Measurements from ENCODE around the gene TCEA3. TPM values are rescaled to one million over a fixed set of nuclear protein-coding genes. Genes with fewer than 3 reads are reported as not detected.
A peak's percentile ranks its signal among the peaks of the same experiment; 100 is the strongest.

Gene TCEA3
- total and polyA plus RNA-seq, 7 experiments from 2014 or later: 20.2 to 59.2 (median 49.3) TPM

DNA sequence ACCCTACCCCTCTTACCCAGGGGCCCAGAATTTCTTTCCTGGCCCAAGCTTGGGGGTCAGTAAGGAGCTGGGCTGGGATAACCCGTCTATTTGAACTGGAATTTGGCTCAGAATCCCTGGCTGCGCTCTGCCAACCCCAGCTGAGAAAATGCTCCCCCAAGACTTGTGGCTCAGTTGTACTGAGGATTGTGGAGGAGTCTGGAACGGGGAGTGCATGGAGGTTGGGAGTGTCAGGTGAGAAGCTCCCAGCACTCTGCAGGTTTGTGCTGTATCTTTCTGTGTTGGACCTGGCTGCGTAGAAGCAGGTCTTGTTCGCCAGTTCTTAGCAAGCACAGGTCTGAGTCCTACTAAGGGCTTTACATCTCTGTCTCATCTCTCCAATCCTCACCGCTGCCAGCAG is 1.6 kb downstream of the TCEA3 start:
- H3K4me3 Mint-ChIP-seq: peak overlapping the region; percentile 78 to 96 (median 92)
- Histone ChIP-seq H3K4me1 (ENCODE audit: control insufficient read depth in 2 of 2, insufficient read depth in 2 of 2, low read length in 2 of 2) (peaks cover 10 to 20% of the 10 kb centered on the region in 2 donors), H3K27ac (ENCODE audit: low read depth, low read length) (peak overlapping the region; percentile 65), H3K36me3 (ENCODE audit: control insufficient read depth in 2 of 3, insufficient read depth in 3 of 3, low read length in 3 of 3) (peaks cover 0 to 5% (median 0%) of the 10 kb centered on the region in 3 experiments), H3K9me3 (ENCODE audit: control insufficient read depth in 2 of 3, low read length in 3 of 3) (no peaks in the 10 kb centered on the region), H3K27me3 (ENCODE audit: control insufficient read depth in 2 of 2, insufficient read depth in 2 of 2, low read length in 2 of 2) (no peaks in the 10 kb centered on the region), H3K4me3 (ENCODE audit: low read length) (peak overlapping the region; percentile 59)
- no peaks in the 10 kb centered on the region for H3K9me3 Mint-ChIP-seq
- DNase-seq: peak in 6 of 9 donors; percentile 21 to 33 (median 26)
- CTCF ChIA-PET: interaction anchor here (1.5 to 1.9 kb wide), 2 partner anchors 11 to 20 kb away, joined by 6 read pairs; no protein-coding TSS in a partner anchor
- intact Hi-C loops (cut with micrococcal nuclease): loop anchor here (1.0 to 5.0 kb wide), 5 partner anchors 54 to 109 kb away; partner anchors contain the start of genes ASAP3 (in 1 of the 2), E2F2 (in 1 of the 2), HNRNPR (in 1 of the 2) and ZNF436 (in 1 of the 2)
- H3K4me1 Mint-ChIP-seq: peaks cover 18 to 45% (median 37%) of the 10 kb centered on the region in 7 donors
- H3K36me3 Mint-ChIP-seq: peaks cover 0 to 8% (median 0%) of the 10 kb centered on the region in 5 donors
- POLR2A ChIA-PET: interaction anchor here (0.6 to 2.5 kb wide), 11 partner anchors 11 to 557 kb away, joined by 3 to 13 read pairs (median 3); partner anchors contain the start of genes HNRNPR, RPL11 and SRSF10
- ATAC-seq: no peak
- peak overlapping the region; percentile 58 to 96 (median 91) for H3K27ac Mint-ChIP-seq
- H3K27me3 Mint-ChIP-seq: peaks cover 0 to 39% (median 0%) of the 10 kb centered on the region in 5 donors

DNA sequence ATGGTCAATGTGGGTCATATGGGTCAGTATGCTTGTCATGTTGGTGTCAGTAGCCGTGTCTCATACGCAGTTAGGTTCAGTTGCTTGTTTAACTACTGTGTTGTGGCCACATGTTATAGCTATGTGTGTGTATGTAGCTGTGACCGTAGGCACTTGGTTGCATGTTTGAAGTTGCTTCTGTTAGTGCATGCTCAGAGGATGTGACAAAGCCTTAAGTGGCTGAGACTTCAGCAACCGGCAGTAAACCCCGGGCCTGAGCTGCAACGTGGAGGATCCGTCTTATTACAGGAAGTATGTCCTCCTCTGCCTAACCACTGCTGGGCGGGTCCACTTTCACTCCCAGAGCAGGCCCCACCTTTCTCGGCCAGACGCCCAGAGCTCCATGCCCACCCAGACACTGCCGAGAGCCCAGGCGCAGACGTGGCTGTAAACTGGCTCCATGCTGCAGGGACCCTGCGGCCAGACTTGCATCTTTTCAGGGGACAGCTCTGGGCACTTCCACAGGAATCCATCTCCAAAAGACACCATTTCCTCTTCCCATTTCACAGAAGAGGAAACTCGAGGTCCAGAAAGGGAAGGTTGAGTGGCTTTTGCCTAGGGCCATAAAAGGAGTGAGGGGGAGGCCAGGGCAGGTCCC is 2.2 kb downstream of the TCEA3 start:
- peak overlapping the region; percentile 65 for H3K27ac ChIP-seq (ENCODE audit: low read depth, low read length)
- peak; percentile 74 for ATAC-seq
- no peaks in the 10 kb centered on the region for H3K27me3 ChIP-seq (ENCODE audit: control insufficient read depth in 2 of 2, insufficient read depth in 2 of 2, low read length in 2 of 2)
- intact Hi-C loops (cut with micrococcal nuclease): loop anchor here (1.0 to 5.0 kb wide), 5 partner anchors 54 to 110 kb away; partner anchors contain the start of genes ASAP3 (in 1 of the 2), E2F2 (in 1 of the 2), HNRNPR (in 1 of the 2) and ZNF436 (in 1 of the 2)
- Mint-ChIP-seq H3K27me3 (peaks cover 0 to 35% (median 0%) of the 10 kb centered on the region in 5 donors), H3K4me1 (peaks cover 18 to 45% (median 37%) of the 10 kb centered on the region in 7 donors), H3K36me3 (peaks cover 0 to 8% (median 1%) of the 10 kb centered on the region in 5 donors), H3K27ac (peak overlapping the region; percentile 58 to 96 (median 85)), H3K4me3 (peak overlapping the region; percentile 74 to 96 (median 89)), H3K9me3 (no peaks in the 10 kb centered on the region)
- peak overlapping the region; percentile 59 for H3K4me3 ChIP-seq (ENCODE audit: low read length)
- H3K4me1 ChIP-seq (ENCODE audit: control insufficient read depth in 2 of 2, insufficient read depth in 2 of 2, low read length in 2 of 2): peaks cover 10 to 20% of the 10 kb centered on the region in 2 donors
- DNase-seq: peak in 8 of 9 donors; percentile 40 to 73 (median 66)
- peaks cover 0 to 10% (median 0%) of the 10 kb centered on the region in 3 experiments for H3K36me3 ChIP-seq (ENCODE audit: control insufficient read depth in 2 of 3, insufficient read depth in 3 of 3, low read length in 3 of 3)
- no peaks in the 10 kb centered on the region for H3K9me3 ChIP-seq (ENCODE audit: control insufficient read depth in 2 of 3, low read length in 3 of 3)
- CTCF ChIA-PET: interaction anchor here (0.6 to 1.9 kb wide), 4 partner anchors 10 to 144 kb away, joined by 3 to 6 read pairs (median 6); no protein-coding TSS in a partner anchor
- POLR2A ChIA-PET: interaction anchor here (0.6 to 2.5 kb wide), 13 partner anchors 10 to 558 kb away, joined by 3 to 13 read pairs (median 3); partner anchors contain the start of genes HNRNPR, RPL11 and SRSF10

DNA sequence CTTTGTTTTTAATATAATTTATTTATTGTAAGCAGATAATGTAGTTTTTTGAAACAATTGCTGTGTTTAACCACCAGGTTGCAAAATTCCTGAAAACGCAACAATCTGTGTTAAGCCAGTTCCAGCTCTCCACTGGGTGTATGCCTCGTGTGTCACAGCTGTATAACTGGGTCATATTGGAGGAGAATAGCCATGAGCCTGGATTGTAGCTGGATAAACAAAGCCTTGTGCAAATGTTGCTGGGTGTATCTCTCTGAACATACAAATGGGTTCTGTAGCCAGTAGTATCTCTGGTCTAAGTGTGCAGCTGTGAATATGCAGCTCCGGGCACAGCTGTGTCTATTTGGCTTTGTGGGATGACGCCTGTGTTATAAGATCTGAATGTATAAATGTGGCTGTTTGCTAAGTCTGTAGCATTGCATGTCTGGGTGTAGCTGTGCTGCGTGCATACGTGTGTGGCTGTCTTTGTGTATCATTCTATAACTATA is 2.8 kb downstream of the TCEA3 start:
- Mint-ChIP-seq H3K27me3 (peaks cover 0 to 31% (median 0%) of the 10 kb centered on the region in 5 donors), H3K36me3 (peaks cover 0 to 11% (median 4%) of the 10 kb centered on the region in 5 donors), H3K27ac (peak overlapping the region; percentile 58 to 96 (median 85)), H3K4me1 (peaks cover 18 to 45% (median 37%) of the 10 kb centered on the region in 7 donors), H3K4me3 (peak overlapping the region in 9 of 10 donors; percentile 74 to 96 (median 88)), H3K9me3 (no peaks in the 10 kb centered on the region)
- peak overlapping the region; percentile 59 for H3K4me3 ChIP-seq (ENCODE audit: low read length)
- ATAC-seq (peak; percentile 3), DNase-seq (no peak)
- intact Hi-C loops (cut with micrococcal nuclease): loop anchor here (1.0 to 5.0 kb wide), 5 partner anchors 53 to 111 kb away; partner anchors contain the start of genes ASAP3 (in 1 of the 2), E2F2 (in 1 of the 2), HNRNPR (in 1 of the 2) and ZNF436 (in 1 of the 2)
- H3K9me3 ChIP-seq (ENCODE audit: control insufficient read depth in 2 of 3, low read length in 3 of 3): no peaks in the 10 kb centered on the region
- H3K27me3 ChIP-seq (ENCODE audit: control insufficient read depth in 2 of 2, insufficient read depth in 2 of 2, low read length in 2 of 2): no peaks in the 10 kb centered on the region
- H3K4me1 ChIP-seq (ENCODE audit: control insufficient read depth in 2 of 2, insufficient read depth in 2 of 2, low read length in 2 of 2): peaks cover 10 to 20% of the 10 kb centered on the region in 2 donors
- peaks cover 0 to 15% (median 0%) of the 10 kb centered on the region in 3 experiments for H3K36me3 ChIP-seq (ENCODE audit: control insufficient read depth in 2 of 3, insufficient read depth in 3 of 3, low read length in 3 of 3)
- peak overlapping the region; percentile 65 for H3K27ac ChIP-seq (ENCODE audit: low read depth, low read length)
- ChIA-PET POLR2A (interaction anchor here (0.5 to 2.5 kb wide), 12 partner anchors 10 to 558 kb away, joined by 3 to 13 read pairs (median 3); partner anchors contain the start of genes HNRNPR, RPL11 and SRSF10), CTCF (interaction anchor here (0.6 to 1.9 kb wide), 4 partner anchors 10 to 144 kb away, joined by 3 to 6 read pairs (median 6); no protein-coding TSS in a partner anchor)

DNA sequence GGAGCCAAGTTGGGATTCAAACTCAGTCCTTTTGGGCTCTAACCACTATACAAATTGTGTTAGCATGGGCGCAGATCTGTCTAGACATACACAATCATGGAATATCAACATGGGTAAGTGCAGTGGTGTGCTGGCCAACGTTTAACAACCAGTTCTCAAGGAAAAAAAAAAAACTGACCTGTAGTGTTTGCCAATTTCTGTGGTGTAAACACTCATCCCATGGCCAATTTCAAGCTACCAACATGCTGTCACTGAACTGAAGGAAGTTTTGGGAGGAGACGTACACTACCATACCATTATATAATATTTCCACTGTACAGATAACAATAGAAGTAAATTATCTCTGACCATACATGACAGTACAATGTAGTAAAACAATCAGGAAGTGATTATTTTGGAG is 3.2 kb downstream of the TCEA3 start:
- H3K36me3 ChIP-seq (ENCODE audit: control insufficient read depth in 2 of 3, insufficient read depth in 3 of 3, low read length in 3 of 3): peaks cover 0 to 20% (median 0%) of the 10 kb centered on the region in 3 experiments
- H3K9me3 ChIP-seq (ENCODE audit: control insufficient read depth in 2 of 3, low read length in 3 of 3): no peaks in the 10 kb centered on the region
- Mint-ChIP-seq H3K36me3 (peaks cover 0 to 14% (median 4%) of the 10 kb centered on the region in 5 donors), H3K4me3 (no peak overlapping the region), H3K27ac (peak overlapping the region in 4 of 9 donors; percentile 4 to 70 (median 65)), H3K27me3 (peaks cover 0 to 27% (median 0%) of the 10 kb centered on the region in 5 donors), H3K9me3 (no peaks in the 10 kb centered on the region), H3K4me1 (peaks cover 15 to 40% (median 37%) of the 10 kb centered on the region in 7 donors)
- CTCF ChIA-PET: interaction anchor here (1.9 kb wide), 1 partner anchor 18 kb away, joined by 6 read pairs; no protein-coding TSS in a partner anchor
- DNase-seq (no peak), ATAC-seq (no peak)
- no peak overlapping the region for H3K27ac ChIP-seq (ENCODE audit: low read depth, low read length)
- H3K4me3 ChIP-seq (ENCODE audit: low read length): no peak overlapping the region
- peaks cover 10 to 20% of the 10 kb centered on the region in 2 donors for H3K4me1 ChIP-seq (ENCODE audit: control insufficient read depth in 2 of 2, insufficient read depth in 2 of 2, low read length in 2 of 2)
- intact Hi-C loops (cut with micrococcal nuclease): loop anchor here in 1 of 2 donors (5.0 kb wide), 2 partner anchors 79 to 111 kb away; partner anchors contain the start of genes E2F2 and HNRNPR
- no peaks in the 10 kb centered on the region for H3K27me3 ChIP-seq (ENCODE audit: control insufficient read depth in 2 of 2, insufficient read depth in 2 of 2, low read length in 2 of 2)
- POLR2A ChIA-PET: interaction anchor here (0.5 to 2.5 kb wide), 6 partner anchors 9 to 266 kb away, joined by 3 to 13 read pairs (median 6); partner anchors contain the start of gene HNRNPR

DNA sequence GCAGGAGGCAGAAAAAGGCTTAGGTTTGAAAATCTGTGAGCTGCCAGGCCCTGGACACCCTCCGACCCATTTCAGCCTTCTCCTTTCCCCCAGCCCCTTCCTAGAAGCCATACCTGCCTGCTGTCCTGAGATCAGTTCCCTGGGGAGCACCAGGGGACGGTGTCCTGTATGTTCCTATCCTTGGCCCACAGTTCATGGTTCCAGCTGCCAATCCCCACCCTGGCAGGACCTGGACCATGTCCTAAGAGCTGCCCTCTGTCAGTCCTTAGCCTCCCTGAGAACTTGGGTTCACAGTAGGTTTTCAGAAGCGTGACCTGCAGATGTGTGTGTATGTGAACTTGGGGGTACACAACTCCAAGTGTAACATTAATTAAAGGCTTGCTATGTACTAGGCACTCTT is 3.8 kb downstream of the TCEA3 start:
- Histone ChIP-seq H3K9me3 (ENCODE audit: control insufficient read depth in 2 of 3, low read length in 3 of 3) (no peaks in the 10 kb centered on the region), H3K4me3 (ENCODE audit: low read length) (no peak overlapping the region), H3K4me1 (ENCODE audit: control insufficient read depth in 2 of 2, insufficient read depth in 2 of 2, low read length in 2 of 2) (peaks cover 10 to 20% of the 10 kb centered on the region in 2 donors), H3K36me3 (ENCODE audit: control insufficient read depth in 2 of 3, insufficient read depth in 3 of 3, low read length in 3 of 3) (peaks cover 0 to 21% (median 0%) of the 10 kb centered on the region in 3 experiments), H3K27me3 (ENCODE audit: control insufficient read depth in 2 of 2, insufficient read depth in 2 of 2, low read length in 2 of 2) (no peaks in the 10 kb centered on the region), H3K27ac (ENCODE audit: low read depth, low read length) (no peak overlapping the region)
- CTCF ChIA-PET: interaction anchor here (1.9 kb wide), 1 partner anchor 17 kb away, joined by 6 read pairs; no protein-coding TSS in a partner anchor
- intact Hi-C loops (cut with micrococcal nuclease): loop anchor here in 1 of 2 donors (5.0 kb wide), 2 partner anchors 78 to 112 kb away; partner anchors contain the start of genes E2F2 and HNRNPR
- peak overlapping the region in 5 of 9 donors; percentile 3 to 70 (median 63) for H3K27ac Mint-ChIP-seq
- POLR2A ChIA-PET: interaction anchor here (0.6 to 2.5 kb wide), 2 partner anchors 9 to 1008 kb away, joined by 3 to 13 read pairs; no protein-coding TSS in a partner anchor
- peaks cover 0 to 14% (median 4%) of the 10 kb centered on the region in 5 donors for H3K36me3 Mint-ChIP-seq
- H3K4me3 Mint-ChIP-seq: peak overlapping the region in 1 of 10 donors; percentile 41
- ATAC-seq (no peak), DNase-seq (no peak)
- peaks cover 12 to 40% (median 36%) of the 10 kb centered on the region in 7 donors for H3K4me1 Mint-ChIP-seq
- peaks cover 0 to 21% (median 0%) of the 10 kb centered on the region in 5 donors for H3K27me3 Mint-ChIP-seq
- no peaks in the 10 kb centered on the region for H3K9me3 Mint-ChIP-seq
